K562 treated with DMSO at 1 percent for 12 hours (cell line): Measurements from ENCODE around the gene SUMO2. TPM values are rescaled to one million over a fixed set of nuclear protein-coding genes. Genes with fewer than 3 reads are reported as not detected.

Experiments used
- total RNA-seq: library from RNA; unstranded; fragments of 300-600 nt; gene quantifications from 2 replicates; pipeline ENCODE4 v1.2.3, GENCODE V29; 2022; ENCODE audit not compliant: insufficient read depth

Gene SUMO2
- total RNA-seq, result 150 and 159 TPM in 2 replicates

DNA sequence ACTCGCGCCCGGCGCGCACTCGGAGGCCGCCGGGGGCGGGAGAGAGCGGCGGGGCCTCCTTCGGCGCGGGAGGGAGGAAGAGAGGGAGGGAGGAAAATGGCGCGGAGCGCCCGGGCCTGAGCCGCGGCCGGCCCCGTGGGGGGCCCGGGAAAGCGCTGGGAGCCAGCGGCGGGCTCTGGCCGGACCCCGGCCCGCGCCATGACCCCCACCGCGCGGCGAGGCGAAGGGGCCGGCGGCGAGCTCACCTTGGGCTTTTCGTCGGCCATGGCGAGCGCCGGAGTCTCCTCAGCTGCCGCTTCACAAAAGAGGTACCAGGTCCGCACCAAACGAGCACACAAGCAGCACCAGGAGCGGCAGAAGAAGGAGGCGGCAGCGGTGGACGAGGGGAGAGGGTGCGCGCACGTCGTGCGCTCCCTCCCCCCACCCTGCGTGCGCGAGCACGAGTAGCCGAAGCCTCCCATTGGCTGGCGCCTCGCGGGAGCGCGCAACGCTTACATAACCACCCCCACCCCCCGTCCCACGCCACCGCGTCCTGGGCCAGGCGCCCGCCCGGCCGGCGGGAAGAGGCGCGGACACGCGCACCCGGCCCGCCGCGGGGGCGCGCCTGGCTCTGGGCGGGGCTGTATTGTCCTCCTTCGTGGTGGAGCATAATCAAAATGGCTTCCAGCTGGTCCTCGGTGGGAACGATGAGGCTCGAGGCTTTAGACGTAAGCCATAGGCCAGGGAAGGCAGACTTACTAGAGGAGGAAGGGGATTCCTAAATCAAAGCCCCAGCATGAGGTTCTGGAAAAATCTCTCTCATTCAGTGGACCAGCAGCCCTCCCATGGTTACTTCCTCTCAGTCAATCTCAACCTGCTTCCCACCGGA lies at the start of gene SUMO2:
Gene SUMO2, minus strand, starts transcription at position 391 of the 868 bp plus-strand sequence. Its CDS starts 125 bp downstream, at position 266.

GRCh38 chr17:75205037-75205792 lies 22.5 kb upstream of the SUMO2 start, which contains the start of gene NUP85:
Gene NUP85 (plus strand): TSS chr17:75205679. CDS start chr17:75205762, 83 bp downstream.

DNA sequence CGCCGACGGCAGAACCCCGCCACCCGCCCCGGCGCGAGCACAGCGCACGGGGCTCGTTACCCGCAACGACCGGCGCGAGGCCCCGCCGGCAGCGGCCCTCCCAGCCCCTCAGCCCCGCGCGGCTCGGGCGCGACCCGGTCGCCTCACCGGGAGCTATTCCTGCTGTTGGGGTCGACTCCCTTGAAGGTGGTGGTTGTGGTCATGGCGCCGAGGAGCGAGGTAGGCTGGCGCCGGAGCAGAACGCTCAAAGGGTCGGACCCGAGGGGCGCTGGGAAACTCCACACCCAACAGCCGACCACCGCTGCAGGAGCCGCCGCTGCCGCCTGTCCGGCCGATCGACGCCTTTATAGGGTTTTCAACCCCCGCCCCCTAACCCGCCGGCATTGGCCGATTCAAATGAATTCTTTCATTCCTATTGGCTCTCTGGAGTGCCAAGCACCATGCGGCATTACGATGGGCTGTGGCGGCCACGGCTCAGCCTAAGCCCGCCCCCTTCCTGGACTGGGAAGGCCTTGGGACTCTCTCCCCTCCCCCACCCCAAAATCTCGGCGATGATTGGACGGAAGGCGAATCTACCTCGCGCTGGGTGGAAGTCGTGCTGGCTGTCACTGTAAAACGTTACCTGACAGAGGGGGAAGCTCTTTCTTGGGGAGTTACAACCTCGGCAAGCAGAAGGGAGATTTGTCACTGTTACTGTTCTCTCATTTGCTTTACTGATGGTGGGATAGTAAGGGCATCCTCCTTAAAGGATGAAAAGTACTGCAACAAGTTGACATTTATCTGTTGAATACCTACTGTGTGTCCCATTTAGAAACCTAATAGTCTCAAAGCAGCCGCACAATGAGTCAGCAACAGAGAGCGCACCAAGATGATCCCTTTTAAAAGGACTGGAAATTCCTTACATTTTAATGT lies 28.3 kb downstream of the SUMO2 start, which contains the start of gene JPT1:
Gene JPT1, minus strand, starts transcription at position 318 of the 912 bp plus-strand sequence. Its CDS starts 115 bp downstream, at position 203.

GRCh38 chr17:75131278-75132017 lies 51.3 kb downstream of the SUMO2 start, which contains the start of gene NT5C:
Gene NT5C (minus strand): TSS chr17:75131742. CDS start chr17:75131707, 35 bp downstream.

Other genes starting within 250 kb of the SUMO2 start
- not detected in 2 replicates for gene OTOP3, start 247.1 kb downstream of the SUMO2 start, total RNA-seq
- gene HID1, start 210.2 kb downstream of the SUMO2 start, total RNA-seq, result 5.2 and 5.4 TPM in 2 replicates
- gene CDR2L, start 195.3 kb downstream of the SUMO2 start, total RNA-seq, result 10.4 and 14.9 TPM in 2 replicates
- 57.3 and 66.7 TPM in 2 replicates for gene MRPL58, start 170.3 kb downstream of the SUMO2 start, total RNA-seq
- gene ATP5PD, start 136.0 kb downstream of the SUMO2 start, total RNA-seq, result 403 and 525 TPM in 2 replicates
- gene KCTD2, start 135.7 kb downstream of the SUMO2 start, total RNA-seq, result 21.3 and 36.3 TPM in 2 replicates
- gene SLC16A5, start 95.0 kb downstream of the SUMO2 start, total RNA-seq, result 3.1 and 5.8 TPM in 2 replicates
- gene ARMC7, start 73.0 kb downstream of the SUMO2 start, total RNA-seq, result 27.7 and 30.8 TPM in 2 replicates
- 45.6 and 55.6 TPM in 2 replicates for gene NT5C, start 51.2 kb downstream of the SUMO2 start, total RNA-seq
- 109 and 120 TPM in 2 replicates for gene JPT1, start 28.4 kb downstream of the SUMO2 start, total RNA-seq
- gene NUP85, start 22.7 kb upstream of the SUMO2 start, total RNA-seq, result 67.7 and 89.9 TPM in 2 replicates
- gene GGA3, start 78.6 kb upstream of the SUMO2 start, total RNA-seq, result 27.0 and 59.2 TPM in 2 replicates
- gene MRPS7, start 78.9 kb upstream of the SUMO2 start, total RNA-seq, result 49.9 and 63.4 TPM in 2 replicates
- 56.2 and 62.1 TPM in 2 replicates for gene MIF4GD, start 88.3 kb upstream of the SUMO2 start, total RNA-seq
- gene SLC25A19, start 106.5 kb upstream of the SUMO2 start, total RNA-seq, result 23.4 and 29.5 TPM in 2 replicates
- 74.1 and 115 TPM in 2 replicates for gene GRB2, start 222.7 kb upstream of the SUMO2 start, total RNA-seq